ENCODE results near the gene HSPBAP1.
"Not testable (repeated sequence)": the region's sequence is repeated elsewhere in the genome, so short reads cannot be mapped to it uniquely, and the experiment has no call there.

- TF ChIP-seq CTCF (conservative IDR thresholded peaks at IDR 0.05; ENCODE audit: low read depth, low read length); EZH2 (IDR thresholded peaks at IDR 0.05; ENCODE audit: low read length, unreplicated experiment): not testable (repeated sequence)
Measured at GRCh38 chr3:122747295-122747694, 46.3 kb downstream of the HSPBAP1 start.

Data from PC-3 (cell line).